Pons (tissue), 1 donor: Measurements from ENCODE around the gene CD79A.
"Not testable (repeated sequence)": the region's sequence is repeated elsewhere in the genome, so short reads cannot be mapped to it uniquely, and the experiment has no call there.

Source experiments
- DNase-seq: peaks from one replicate; pipeline ENCODE4 v3.0.0-alpha.2; 2016; ENCODE audit warnings: low spot score

Gene CD79A

GRCh38 chr19:41863209-41863931 lies 13.7 kb upstream of the CD79A start:
- peak; percentile 17 for DNase-seq

- DNase-seq, result no peak
Measured at GRCh38 chr19:41864374-41864773, 12.7 kb upstream of the CD79A start.

GRCh38 chr19:41866284-41866683 lies 10.8 kb upstream of the CD79A start:
- no peak for DNase-seq

- DNase-seq, result no peak
Measured at GRCh38 chr19:41868120-41868988, 8.7 kb upstream of the CD79A start.

- no peak for DNase-seq
Measured at GRCh38 chr19:41868989-41869300, 8.1 kb upstream of the CD79A start.

GRCh38 chr19:41869374-41869955 lies 7.6 kb upstream of the CD79A start:
- no peak for DNase-seq

GRCh38 chr19:41870401-41870873 lies 6.6 kb upstream of the CD79A start:
- no peak for DNase-seq

- DNase-seq, result no peak
Measured at GRCh38 chr19:41871573-41872383, 5.3 kb upstream of the CD79A start.

DNA sequence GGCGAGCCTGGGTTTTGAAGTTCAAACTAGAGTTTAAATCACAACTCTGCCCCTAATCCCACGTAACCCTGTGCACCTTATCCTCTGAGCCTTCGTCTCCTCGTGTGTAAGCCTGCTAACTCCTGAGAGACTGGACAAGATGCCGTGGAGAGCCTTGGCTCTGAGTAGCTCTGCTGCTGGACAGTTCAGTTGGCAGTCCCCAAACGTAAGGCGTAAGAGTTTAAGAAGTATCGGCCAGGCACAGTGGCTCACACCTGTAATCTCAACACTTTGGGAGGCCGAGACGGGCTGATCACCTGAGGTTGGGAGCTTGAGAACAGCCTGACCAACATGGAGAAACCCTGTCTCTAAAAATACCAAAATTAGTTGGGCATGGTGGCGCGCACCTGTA lies 4.7 kb upstream of the CD79A start:
- no peak for DNase-seq

DNA sequence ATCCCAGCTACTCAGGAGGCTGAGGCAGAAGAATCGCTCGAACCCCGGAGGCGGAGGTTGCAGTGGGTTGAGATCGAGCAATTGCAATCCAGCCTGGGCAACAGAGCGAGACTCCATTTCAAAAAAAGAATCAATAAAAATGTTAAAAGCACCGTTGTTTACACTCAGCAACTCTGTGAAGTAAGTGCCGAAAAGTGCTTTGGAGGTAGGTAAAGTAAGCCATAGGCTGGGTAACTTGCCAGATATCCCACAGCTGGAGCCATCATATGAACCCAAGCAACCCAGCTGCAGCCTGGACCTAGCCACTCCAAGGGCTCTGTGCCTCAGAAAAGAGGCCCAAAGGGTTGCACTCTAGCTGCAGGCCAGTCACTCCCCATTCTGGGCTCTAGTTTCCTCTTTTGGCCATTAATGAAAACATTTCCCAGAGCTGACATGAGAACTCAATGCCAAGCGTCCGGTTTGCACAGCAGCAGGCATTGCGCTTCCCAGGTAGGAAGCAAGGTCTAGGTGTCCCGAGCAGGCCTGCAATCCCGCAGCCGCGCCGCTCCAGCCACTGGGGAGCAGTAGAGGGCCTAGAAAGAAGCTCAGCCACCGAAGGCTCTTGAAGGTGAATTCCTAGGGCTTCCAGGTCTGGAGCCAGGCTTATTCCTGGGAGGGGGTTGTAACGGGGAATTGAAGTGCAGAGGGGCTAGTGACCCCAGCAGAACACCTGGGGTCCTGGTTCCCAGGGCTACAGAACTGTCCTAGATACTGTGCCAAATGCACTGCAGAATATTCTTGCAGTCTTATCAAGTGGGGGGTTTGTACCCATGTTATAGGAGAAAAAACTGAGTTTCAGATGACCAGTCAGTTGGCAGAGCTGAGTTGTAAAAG lies 4.1 kb upstream of the CD79A start:
- DNase-seq, result peak; percentile 54

- not testable (repeated sequence) for DNase-seq
Measured at GRCh38 chr19:41875973-41876372, 1.1 kb upstream of the CD79A start.

GRCh38 chr19:41877916-41878905 lies 1.1 kb downstream of the CD79A start:
- no peak for DNase-seq

DNA sequence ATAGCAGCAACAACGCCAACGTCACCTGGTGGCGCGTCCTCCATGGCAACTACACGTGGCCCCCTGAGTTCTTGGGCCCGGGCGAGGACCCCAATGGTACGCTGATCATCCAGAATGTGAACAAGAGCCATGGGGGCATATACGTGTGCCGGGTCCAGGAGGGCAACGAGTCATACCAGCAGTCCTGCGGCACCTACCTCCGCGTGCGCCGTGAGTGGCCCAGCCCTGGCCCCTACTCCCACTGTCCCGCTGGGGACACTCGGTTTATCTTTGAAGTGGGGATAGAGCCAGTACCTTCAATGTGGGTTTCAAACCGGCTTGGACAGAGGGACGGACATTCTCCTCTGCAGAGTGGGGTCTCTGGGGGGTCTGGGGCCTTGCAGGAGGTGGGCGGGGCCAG lies 2.0 kb downstream of the CD79A start:
- DNase-seq, result no peak

- no peak for DNase-seq
Measured at GRCh38 chr19:41879670-41880328, 2.7 kb downstream of the CD79A start.

GRCh38 chr19:41880329-41880708 lies 3.2 kb downstream of the CD79A start:
- no peak for DNase-seq

DNA sequence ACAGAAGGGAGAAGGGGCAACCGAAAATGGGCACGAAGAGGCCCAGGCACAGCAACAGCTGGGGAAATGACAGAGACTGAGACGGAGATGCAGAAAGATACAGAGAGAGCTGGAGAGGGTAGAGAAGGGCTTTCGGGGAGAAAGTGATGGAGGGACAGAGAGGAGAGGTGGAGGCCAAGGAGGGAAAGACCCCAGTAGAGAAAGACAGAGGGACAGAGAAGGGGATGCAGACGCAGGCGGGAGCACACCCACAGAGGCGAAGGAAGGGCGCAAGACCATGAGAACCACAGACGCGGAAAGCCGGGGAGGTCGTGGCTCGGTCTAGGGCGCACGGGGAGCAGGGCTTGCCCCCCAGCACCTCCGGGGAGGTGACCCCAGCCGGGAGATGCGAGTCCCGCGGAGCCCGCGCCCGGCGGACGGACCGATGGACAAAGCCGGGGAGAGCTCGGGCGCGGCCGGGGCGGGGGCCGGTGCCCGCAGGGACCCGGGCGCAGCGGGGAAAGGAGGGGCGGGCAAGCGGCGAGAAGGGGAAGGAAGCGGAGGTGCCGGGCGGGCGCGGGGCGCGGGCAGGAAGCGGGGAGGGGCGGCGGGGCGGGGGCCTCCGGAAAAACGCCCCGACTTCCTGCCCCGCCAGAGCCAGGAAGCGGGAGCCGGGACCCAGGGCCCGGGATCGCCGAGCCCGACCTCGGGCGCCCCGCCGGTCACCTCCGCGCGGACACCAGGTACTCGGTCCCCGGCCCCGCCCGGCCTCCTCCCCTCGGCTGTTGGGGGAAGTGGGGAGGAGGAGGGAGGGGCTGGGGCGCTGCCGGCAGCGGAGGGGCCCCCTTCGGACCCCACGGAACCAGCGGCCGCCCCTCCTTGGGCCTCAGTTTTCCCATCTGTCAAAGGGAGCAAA lies 5.7 kb downstream of the CD79A start, which contains the start of gene ARHGEF1:
TSS of gene ARHGEF1 (plus strand) at position 617 of the 895 bp plus-strand sequence. CDS start 4,899 bp downstream, outside the sequence.
- no peak for DNase-seq

DNA sequence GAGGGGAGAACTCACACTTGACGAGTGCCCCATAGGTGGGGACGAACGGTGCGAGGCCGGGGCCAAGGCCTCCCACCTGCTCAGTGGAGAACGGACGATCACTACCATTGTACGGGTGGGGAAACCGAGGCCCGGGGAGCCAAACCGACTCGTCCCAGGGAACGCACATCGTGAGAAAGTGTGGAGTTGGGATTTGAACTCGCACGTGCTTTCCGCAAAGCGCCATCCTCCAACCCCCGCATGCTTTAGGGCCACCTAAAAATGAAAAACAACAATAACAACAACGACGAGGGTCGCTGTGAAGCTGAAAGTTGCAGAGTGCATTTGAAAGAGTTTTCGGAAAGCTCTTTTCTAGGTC lies 6.4 kb downstream of the CD79A start:
- no peak for DNase-seq
